ENCODE measurements around the gene CCNA2. TPM values are rescaled to one million over a fixed set of nuclear protein-coding genes. Genes with fewer than 3 reads are reported as not detected.

Gene CCNA2
- total and polyA plus RNA-seq, 4 donors, result 0.33 to 81.4 (median 2.4) TPM

DNA sequence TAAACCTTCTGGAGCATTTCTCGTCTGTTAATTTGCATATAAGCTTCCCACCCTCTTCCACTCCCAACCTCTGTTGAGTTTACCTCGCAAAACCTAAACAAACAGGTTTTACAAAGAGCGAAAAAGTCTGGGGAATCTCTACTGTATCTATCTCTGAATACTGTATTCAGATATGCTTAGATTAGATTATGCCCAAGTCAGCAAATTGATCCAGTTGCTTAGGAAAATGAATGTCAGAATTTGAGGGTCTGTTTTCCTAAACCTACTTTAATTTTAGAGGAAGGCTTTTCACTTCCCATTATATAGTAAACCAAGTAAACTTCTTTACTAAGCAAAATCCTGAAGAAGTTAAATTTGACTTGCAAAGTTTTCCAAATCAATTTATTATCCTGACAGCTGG is 6.7 kb downstream of the CCNA2 start:
- H3K4me3 ChIP-seq (ENCODE audit: low read depth in 1 of 3, low read length in 3 of 3), result no peak overlapping the region
- H3K27me3 ChIP-seq (ENCODE audit: control insufficient read depth in 4 of 4, insufficient read depth in 4 of 4, low read length in 3 of 4), result no peaks in the 10 kb centered on the region
- H3K9ac ChIP-seq (ENCODE audit: low read depth in 1 of 2, low read length in 2 of 2), result no peak overlapping the region
- WGBS, result 93% methylated on average over 3 of the region's 3 CpGs
- peaks cover 3 to 47% (median 34%) of the 10 kb centered on the region in 4 donors for H3K36me3 ChIP-seq (ENCODE audit: control insufficient read depth in 4 of 4, insufficient read depth in 3 of 4, low read depth in 1 of 4, low read length in 3 of 4)
- no peak overlapping the region for H3K27ac ChIP-seq (ENCODE audit: low read depth in 1 of 2, low read length in 2 of 2)
- TF ChIP-seq JUND (IDR thresholded peaks at IDR 0.05) (no peak), TAF1 (conservative IDR thresholded peaks at IDR 0.05) (no peak), NR2F2 (IDR thresholded peaks at IDR 0.05) (no peak), MAX (IDR thresholded peaks at IDR 0.05) (no peak), EGR1 (IDR thresholded peaks at IDR 0.05; ENCODE audit: low read depth in 2 of 2) (no peak), RXRA (IDR thresholded peaks at IDR 0.05) (no peak), YY1 (IDR thresholded peaks at IDR 0.05) (no peak), FOXA2 (IDR thresholded peaks at IDR 0.05) (no peak), SP1 (IDR thresholded peaks at IDR 0.05) (no peak), CTCF (IDR thresholded peaks at IDR 0.05; ENCODE audit: low read depth, low read length, missing input control) (no peak), HNF4A (conservative IDR thresholded peaks at IDR 0.05) (no peak), FOXA1 (IDR thresholded peaks at IDR 0.05) (no peak), GABPA (IDR thresholded peaks at IDR 0.05 in 1 of 2, conservative IDR thresholded peaks at IDR 0.05 in 1 of 2) (no peak), RAD21 (IDR thresholded peaks at IDR 0.05) (no peak), HNF4G (IDR thresholded peaks at IDR 0.05) (no peak)
- TF ChIP-seq, protein P1, sequence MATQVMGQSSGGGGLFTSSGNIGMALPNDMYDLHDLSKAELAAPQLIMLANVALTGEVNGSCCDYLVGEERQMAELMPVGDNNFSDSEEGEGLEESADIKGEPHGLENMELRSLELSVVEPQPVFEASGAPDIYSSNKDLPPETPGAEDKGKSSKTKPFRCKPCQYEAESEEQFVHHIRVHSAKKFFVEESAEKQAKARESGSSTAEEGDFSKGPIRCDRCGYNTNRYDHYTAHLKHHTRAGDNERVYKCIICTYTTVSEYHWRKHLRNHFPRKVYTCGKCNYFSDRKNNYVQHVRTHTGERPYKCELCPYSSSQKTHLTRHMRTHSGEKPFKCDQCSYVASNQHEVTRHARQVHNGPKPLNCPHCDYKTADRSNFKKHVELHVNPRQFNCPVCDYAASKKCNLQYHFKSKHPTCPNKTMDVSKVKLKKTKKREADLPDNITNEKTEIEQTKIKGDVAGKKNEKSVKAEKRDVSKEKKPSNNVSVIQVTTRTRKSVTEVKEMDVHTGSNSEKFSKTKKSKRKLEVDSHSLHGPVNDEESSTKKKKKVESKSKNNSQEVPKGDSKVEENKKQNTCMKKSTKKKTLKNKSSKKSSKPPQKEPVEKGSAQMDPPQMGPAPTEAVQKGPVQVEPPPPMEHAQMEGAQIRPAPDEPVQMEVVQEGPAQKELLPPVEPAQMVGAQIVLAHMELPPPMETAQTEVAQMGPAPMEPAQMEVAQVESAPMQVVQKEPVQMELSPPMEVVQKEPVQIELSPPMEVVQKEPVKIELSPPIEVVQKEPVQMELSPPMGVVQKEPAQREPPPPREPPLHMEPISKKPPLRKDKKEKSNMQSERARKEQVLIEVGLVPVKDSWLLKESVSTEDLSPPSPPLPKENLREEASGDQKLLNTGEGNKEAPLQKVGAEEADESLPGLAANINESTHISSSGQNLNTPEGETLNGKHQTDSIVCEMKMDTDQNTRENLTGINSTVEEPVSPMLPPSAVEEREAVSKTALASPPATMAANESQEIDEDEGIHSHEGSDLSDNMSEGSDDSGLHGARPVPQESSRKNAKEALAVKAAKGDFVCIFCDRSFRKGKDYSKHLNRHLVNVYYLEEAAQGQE (IDR thresholded peaks at IDR 0.05), result no peak
- TF ChIP-seq, protein P2, sequence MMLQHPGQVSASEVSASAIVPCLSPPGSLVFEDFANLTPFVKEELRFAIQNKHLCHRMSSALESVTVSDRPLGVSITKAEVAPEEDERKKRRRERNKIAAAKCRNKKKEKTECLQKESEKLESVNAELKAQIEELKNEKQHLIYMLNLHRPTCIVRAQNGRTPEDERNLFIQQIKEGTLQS (IDR thresholded peaks at IDR 0.05), result no peak
- no peaks in the 10 kb centered on the region for H3K4me1 ChIP-seq (ENCODE audit: control insufficient read depth in 4 of 4, insufficient read depth in 4 of 4, low read length in 3 of 4)
- no peak for DNase-seq (ENCODE audit: low spot score)
- H3K9me3 ChIP-seq (ENCODE audit: control insufficient read depth in 4 of 4, low read length in 3 of 4), result no peaks in the 10 kb centered on the region

DNA sequence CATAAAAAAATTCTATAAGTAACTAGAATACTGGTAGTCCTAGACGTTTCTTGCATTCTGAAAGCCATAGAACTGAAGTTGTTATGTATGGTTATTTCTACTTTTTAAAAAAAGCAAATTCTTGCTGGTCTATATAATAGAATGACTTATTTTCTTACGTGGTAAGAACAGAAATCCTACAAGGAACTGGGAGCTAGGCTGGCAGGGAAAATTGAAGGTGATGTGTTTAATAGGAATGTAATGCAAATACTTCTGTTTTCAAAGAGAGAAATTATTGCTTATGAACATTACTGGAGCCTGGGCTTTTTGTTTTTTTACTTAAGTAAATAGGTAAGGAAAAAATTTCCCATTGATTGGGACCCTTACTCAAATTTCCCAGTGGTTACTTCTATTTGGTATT is 8.9 kb downstream of the CCNA2 start:
- Histone ChIP-seq H3K36me3 (ENCODE audit: control insufficient read depth in 4 of 4, insufficient read depth in 3 of 4, low read depth in 1 of 4, low read length in 3 of 4) (peaks cover 3 to 58% (median 47%) of the 10 kb centered on the region in 4 donors), H3K9me3 (ENCODE audit: control insufficient read depth in 4 of 4, low read length in 3 of 4) (no peaks in the 10 kb centered on the region), H3K9ac (ENCODE audit: low read depth in 1 of 2, low read length in 2 of 2) (no peak overlapping the region), H3K4me3 (ENCODE audit: low read depth in 1 of 3, low read length in 3 of 3) (no peak overlapping the region), H3K27me3 (ENCODE audit: control insufficient read depth in 4 of 4, insufficient read depth in 4 of 4, low read length in 3 of 4) (no peaks in the 10 kb centered on the region), H3K27ac (ENCODE audit: low read depth in 1 of 2, low read length in 2 of 2) (no peak overlapping the region), H3K4me1 (ENCODE audit: control insufficient read depth in 4 of 4, insufficient read depth in 4 of 4, low read length in 3 of 4) (no peaks in the 10 kb centered on the region)
- DNase-seq (ENCODE audit: low spot score), result no peak
- TF ChIP-seq RXRA (IDR thresholded peaks at IDR 0.05), result no peak
- TF ChIP-seq, protein P1 (IDR thresholded peaks at IDR 0.05), result no peak
- 97% methylated on average over 2 of the region's 2 CpGs for WGBS
